ENCODE data around the gene TCP11L1.

TCP11L1 gene, protein sequence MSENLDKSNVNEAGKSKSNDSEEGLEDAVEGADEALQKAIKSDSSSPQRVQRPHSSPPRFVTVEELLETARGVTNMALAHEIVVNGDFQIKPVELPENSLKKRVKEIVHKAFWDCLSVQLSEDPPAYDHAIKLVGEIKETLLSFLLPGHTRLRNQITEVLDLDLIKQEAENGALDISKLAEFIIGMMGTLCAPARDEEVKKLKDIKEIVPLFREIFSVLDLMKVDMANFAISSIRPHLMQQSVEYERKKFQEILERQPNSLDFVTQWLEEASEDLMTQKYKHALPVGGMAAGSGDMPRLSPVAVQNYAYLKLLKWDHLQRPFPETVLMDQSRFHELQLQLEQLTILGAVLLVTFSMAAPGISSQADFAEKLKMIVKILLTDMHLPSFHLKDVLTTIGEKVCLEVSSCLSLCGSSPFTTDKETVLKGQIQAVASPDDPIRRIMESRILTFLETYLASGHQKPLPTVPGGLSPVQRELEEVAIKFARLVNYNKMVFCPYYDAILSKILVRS

DNA sequence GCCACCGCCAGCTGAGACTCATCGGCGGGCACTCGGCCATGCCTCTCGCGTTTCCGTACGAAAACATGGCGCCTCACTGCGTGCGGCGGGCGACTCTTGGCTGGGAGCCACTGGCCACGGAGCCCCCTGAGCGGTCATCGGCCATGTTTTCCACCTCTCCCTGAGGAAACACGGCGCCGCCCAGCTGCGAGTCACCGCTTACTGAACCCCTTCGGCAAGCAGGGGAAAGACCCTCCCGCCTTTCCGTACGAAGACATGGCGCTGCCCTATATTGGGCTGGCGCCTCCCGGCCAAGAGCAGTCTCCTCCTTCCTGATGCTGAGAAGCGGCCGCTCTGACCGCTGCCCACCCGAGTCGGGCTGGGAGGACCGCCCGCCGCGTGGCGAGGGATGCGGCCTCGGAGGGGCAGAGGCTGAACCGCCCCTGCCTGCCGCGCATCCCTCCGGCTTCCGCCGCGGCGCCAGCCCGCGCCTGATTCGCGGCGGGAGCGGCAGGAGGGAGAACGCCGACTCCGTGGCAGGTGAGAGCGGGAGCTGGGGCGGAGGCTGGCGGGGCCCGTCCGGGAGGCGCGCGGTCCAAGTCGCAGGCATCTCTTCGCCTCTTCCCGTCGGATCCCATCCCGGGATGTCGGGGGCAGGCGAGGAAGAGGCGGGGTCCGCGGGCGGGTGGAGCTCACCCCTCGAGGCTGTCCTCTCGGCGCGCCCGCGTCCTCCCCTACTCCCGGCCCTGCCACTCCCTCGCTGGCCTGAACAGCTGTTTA, at the start of gene TCP11L1:
Gene TCP11L1, plus strand, starts transcription at position 299 of the 759 bp plus-strand sequence. CDS start 4,202 bp downstream, outside the sequence.
- peak; percentile 88 to 90 for DNase-seq (ENCODE audit: low read depth in 2 of 2)

DNA sequence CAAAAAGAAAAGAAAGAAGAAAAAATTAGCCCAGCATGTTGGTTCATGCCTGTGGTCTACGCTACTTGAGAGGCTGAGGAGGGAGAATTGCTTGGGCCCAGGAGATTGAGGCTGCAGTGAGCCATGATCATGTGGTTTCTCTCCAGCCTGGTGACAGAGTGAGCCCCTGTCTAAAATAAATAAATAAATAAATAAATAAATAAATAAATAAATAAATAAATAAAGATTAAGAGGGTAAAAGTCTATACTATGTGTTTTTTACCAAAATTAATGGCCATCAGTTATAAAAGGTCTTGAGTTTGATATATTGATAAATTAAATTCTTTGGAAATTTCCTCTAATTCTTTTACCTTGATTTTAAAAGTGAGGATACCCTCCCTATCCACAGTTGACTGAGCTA, 48.9 kb upstream of the TCP11L1 start:
- DNase-seq (ENCODE audit: low read depth in 2 of 2): no peak

DNA sequence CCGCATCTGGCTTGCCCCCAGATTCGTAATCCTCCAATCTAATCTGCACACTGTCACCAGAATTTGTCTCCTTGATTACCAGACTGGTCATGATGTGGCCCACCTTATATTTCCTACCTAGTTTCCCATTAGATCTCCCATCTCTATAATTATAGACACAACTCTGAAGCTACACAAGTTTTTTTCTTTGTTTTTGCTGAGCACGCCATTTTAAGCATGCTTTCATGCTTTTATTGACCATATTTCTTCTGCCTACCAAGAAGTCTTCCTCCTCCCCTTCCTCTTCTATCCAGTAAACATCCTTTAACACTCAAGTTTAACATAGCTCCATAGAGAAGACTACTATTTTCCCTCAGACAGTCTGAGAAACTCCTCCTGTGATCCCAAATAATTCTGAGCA, 47.9 kb upstream of the TCP11L1 start:
- no peak for DNase-seq (ENCODE audit: low read depth in 2 of 2)

DNA sequence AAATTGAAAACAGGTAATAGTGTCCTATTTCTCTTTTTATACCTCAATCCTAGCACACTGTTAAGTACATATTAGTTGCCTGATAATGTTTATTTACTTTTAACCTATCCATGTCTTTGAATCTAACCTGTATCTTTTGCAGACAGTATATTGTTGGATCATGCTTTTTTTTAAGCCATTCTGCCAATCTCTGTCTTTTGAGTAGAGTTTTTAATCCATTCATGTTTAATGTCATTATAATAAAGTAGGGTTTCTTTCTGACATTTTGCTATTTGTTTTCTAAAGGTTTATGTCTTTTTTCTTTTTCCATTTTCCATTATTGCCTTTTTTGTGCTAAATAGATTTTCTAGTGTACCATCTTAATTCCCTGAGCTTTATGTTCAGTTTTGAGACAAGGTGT, 47.5 kb upstream of the TCP11L1 start:
- no peak for DNase-seq (ENCODE audit: low read depth in 2 of 2)

DNA sequence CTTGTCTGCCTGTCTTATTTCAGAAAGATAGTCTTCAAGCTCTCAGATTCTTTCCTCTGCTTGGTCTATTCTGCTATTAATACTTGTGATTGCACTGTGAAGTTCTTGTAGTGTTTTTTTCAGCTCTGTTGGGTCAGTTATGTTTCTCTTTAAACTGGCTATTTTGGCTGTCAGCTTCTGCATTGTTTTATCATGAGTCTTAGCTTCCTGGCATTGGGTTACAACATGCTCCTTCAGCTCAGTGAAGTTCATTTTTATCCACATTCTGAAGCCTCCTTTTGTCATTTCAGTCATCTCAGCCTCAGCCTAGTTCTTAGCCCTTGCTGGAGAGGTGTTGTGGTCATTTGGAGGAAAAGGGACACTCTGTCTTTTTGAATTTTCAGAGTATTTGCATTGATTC, 39.2 kb upstream of the TCP11L1 start:
- DNase-seq (ENCODE audit: low read depth in 2 of 2): peak; percentile 72 to 76

DNA sequence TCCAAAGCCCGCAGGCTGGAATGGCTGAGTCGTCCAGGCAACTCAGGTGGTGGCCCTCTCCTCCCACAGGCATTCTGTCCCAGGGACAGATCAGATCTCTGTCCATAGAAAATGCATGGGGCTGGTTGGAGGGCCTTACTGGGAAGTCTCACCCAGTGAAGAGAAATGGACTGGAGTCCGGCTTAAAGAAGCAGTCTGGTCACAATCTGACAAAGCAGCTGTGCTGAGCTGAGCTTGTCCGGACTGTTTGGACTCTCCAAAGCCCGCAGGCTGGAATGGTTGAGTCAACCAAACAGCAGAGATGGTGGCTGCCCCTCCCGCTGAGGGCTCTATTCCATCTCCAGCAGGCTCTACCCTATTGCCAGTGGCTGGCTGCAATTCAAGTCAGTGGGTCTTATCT, 38.1 kb upstream of the TCP11L1 start:
- no peak for DNase-seq (ENCODE audit: low read depth in 2 of 2)

DNA sequence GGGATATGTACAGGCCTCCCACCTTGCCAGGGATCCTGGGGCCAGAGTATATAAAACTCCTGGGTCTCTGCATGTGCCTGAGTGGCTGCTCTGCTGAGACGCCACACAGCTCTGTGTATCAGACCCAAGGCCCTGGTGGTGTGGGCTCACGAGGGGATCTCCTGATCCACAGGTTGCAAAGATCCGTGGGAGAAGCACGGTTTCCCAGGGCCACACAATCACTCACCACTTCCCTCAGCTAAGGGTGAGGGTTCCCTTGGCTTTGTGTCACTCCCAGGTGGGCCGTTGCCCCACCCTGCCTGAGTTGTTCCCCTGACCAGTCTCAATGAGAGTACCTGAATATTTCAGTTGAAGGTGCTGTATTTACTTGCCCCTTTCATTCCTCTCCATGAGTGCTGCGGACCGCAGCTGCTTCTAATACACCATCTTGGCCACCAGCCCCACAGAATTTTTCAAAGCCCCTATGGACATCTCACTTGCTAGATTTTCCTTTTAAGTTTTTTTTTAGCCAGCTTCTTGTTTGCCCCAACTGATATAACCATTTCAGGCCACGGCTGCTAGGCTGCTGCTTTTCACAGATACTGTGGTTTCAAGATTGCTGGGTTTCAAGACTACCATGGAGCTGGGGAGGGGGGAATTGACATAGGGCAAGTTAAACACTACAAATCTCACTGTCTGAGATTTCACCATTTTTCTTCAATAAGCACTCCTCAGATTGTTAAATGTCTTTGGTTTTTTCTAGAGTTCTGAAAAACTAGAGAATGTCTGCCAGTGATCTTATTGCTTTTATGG, 37.4 kb upstream of the TCP11L1 start:
- no peak for DNase-seq (ENCODE audit: low read depth in 2 of 2)

DNA sequence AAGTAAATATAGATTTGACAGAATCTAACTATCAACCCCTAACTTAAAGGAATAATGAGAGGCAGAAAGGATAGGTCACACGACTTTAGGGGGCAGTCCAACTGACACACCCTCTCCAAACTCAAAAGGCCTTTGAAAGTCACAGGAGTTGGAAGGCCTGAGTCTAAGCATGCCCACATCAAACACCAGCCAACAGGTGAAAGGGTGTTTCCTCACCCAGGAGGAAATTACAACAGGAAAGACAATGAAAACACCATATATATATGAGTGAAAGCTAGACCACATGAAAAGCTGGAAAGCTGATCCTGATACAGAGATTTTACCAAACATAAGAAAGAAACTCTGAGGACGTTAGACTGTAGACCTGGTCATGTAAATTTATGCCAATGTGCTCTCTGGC, 34.2 kb upstream of the TCP11L1 start:
- DNase-seq (ENCODE audit: low read depth in 2 of 2): no peak

DNA sequence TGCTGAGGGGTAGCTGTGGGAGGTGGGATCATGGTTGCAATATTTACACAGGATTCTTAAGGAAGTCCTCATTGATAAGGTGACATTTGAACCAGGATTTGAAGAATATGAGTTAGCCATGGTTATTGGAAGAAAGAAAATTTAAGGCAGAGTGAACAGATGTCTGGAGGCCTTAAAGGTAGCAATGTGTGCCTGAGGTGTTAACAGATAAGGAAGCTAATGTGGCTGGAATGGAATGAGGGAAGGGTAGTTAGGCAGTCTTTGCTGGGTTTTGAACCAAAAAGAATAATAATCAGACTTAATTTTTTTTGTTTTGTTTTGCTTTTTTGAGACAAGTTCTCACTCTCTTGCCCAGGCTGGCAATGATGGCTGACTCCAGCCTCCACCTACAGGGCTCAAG, 33.4 kb upstream of the TCP11L1 start:
- DNase-seq (ENCODE audit: low read depth in 2 of 2): no peak

DNA sequence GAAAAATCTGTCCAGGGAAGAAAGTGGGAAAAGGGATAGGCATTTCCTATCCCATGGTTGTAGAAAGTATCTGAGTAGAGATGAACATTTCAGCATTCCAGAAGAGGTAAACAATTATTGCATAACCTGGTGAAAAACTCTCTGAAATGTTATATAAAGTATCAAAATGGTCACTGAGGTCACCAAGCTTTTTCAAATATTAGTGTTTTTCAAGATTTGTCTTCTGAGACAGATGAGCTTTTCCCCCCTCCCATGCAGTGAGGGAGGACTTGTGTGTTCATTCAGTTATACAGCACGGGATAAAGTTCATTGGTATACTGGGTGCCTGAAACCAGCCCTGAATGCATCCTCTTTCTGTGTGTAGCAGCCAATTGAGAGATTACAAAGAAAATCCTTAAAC, 25.6 kb upstream of the TCP11L1 start:
- DNase-seq (ENCODE audit: low read depth in 2 of 2): no peak

DNA sequence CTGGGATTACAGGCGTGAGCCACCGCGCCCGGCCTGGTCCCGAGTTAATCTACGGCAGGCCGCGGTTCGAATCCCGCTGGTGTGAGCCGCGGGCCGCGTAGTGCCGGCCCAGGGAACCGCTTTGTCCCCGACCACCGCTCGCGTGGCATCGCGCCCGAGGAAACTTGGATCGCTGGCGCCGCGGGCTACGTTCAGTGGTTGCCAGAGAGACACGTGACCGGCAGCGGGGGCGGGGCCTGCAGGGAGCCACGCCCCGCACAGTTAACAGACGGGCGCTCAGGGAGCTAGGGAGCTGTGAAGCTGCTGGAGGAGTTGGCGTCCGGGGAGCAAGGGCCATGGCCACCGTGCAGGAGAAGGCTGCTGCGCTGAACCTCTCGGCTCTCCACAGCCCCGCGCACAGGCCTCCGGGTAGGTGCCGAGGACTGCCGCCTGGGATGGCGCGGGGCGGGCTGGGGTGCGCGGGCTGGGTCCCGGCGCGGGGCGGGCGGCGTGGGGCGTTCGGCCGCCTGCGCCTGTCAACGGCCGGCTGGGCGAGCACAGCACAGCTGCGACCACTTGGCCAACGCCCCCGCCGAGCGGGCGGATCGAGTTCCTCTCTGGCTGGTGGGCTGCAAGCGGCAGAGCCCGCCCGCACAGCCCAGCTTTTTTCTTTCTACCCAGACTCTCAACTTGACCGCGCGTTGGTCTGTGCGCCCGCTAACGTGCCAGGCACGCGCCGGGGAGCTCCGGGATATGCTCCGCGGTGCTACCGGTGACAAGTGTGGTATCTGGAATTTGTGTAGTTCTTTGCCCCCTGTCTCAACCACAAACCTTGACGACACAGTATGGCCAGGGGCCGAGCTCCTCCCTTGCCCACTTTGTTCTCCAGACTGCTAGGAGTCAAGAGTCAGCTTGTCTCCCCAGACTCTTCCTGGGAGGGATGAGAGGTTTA, 23.5 kb upstream of the TCP11L1 start, which contains the start of gene DEPDC7:
Gene DEPDC7, plus strand, starts transcription at position 258 of the 931 bp plus-strand sequence. Its CDS starts 78 bp downstream, at position 336.
- DNase-seq (ENCODE audit: low read depth in 2 of 2): peak; percentile 75 to 77

DNA sequence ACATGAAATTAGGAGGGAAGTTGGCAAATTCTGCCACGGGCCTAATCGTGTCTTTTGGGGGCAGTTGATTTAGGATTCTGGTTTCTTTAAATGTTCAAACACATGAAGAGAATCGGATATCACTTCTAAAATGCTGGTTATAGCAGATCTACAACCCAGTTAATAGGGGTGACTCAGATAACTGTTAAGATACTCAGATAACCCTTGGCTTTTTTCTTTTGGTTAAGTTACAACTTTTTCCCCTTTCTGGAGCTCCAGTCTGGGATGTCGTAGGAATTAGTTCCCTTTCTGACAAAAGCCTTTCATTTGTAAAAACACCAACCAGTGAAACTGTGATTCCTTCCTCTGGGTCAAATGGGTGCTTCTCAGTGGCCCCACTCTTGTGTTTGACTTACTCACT, 22.7 kb upstream of the TCP11L1 start:
- DNase-seq (ENCODE audit: low read depth in 2 of 2): no peak

DNA sequence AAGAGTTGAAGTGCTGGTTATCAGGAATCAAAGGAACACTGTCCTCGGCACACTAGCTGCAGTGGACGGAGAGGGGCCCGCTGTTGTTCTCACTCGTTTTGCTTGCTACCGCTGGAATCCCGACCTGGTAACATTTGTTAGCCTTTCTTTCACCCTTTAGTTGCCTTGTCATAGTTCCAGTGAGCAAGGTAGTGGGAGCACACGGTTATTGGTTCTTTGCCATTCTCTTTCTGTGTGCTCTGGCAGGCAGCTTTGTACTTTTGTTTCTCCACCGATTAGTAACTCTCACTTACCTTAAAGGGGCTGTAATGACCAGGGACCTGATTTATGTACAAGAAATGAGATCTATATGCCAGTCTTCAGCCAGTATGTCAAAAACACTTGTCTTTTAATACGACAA, 21.9 kb upstream of the TCP11L1 start:
- DNase-seq (ENCODE audit: low read depth in 2 of 2): no peak

DNA sequence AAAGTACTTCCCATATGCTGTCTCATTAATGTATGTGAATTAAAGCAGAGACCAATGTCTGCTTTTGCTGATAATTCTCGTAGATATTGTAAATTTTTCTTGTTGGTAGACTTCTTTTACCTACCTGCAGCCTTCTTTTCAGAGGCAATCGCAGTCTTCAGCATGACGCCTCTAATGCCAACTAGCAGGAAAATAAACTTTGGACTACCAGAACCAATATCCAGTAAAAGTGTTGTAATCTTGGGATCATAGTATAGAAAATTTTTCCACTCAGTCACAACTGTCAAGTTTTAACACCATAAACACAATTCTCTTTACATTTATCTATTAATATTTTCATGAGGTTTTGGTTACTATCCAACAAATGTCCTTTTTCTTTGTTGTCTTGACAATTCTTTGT, 21.4 kb upstream of the TCP11L1 start:
- no peak for DNase-seq (ENCODE audit: low read depth in 2 of 2)

DNA sequence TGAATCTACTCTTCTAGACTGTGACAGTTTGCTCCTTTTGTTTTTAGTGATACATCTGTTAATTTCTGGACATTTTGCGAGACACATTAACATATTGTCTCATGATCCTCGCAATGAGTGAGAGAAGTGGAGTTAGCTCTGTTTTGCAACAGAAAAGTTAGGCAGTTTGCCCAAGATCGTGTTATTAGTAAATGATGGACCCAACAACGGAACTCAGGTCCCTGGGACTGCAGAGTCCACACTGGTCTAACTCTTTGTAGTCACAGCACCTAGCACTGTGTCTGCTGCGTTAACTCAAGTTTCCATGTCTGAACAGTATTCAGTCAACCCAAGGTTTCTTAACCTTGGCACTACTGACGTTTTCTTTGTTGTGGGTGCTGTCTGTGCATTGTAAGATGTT, 20.5 kb upstream of the TCP11L1 start:
- DNase-seq (ENCODE audit: low read depth in 2 of 2): no peak

DNA sequence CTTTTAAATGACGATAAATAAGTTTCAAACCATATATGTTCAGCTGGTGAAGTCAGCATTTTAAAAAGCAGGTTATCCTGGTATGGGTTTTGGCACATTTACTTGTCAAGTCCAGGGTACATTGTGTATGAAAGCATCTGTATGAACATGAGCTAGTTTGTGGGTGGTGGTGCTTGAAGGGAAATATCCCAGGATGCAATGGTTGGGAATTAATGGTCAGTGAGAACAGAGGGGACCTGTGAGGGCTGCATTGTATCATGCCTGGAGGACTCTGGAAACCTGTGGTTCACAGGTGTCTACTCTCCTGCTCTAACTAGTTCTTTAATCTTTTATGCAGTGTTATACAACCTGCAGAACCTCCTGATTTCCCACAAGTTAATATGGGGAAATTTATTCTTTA, 17.9 kb upstream of the TCP11L1 start:
- no peak for DNase-seq (ENCODE audit: low read depth in 2 of 2)

DNA sequence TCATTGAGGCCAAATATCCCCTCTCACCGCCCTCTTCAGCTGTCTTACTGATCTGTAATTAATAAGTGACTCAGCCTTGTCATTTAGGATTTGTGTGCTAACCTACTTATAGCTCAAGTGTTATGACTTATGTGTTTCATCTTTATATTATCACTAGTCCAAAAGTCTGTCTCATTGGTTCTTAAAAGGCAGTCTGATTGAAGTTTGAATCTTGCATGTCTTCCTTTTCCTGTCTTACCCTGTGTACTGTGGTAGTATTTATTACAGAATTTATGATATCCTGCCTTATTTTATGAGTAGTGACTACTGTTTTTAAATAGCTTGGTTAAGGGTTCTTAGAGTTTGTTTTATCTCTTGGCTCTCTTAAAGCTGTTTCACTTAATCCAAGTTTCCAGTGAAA, 17.4 kb upstream of the TCP11L1 start:
- DNase-seq (ENCODE audit: low read depth in 2 of 2): no peak

DNA sequence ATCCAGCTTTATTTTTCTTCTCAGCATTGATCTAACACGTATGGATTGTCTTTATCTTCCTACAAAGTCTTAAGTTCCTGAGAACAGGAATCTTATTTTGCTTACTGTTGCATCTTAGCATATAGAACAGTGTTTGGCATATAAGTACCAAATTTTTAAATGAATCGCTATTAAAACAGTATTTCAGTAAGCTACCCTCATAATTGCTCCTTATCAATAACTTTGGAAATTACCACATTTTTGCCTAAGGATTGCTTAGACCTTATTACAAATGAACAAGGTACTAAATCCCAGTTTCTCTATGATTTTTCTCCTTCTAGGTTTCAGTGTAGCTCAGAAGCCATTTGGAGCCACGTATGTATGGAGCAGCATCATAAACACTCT, 14.0 kb upstream of the TCP11L1 start:
- no peak for DNase-seq (ENCODE audit: low read depth in 2 of 2)

DNA sequence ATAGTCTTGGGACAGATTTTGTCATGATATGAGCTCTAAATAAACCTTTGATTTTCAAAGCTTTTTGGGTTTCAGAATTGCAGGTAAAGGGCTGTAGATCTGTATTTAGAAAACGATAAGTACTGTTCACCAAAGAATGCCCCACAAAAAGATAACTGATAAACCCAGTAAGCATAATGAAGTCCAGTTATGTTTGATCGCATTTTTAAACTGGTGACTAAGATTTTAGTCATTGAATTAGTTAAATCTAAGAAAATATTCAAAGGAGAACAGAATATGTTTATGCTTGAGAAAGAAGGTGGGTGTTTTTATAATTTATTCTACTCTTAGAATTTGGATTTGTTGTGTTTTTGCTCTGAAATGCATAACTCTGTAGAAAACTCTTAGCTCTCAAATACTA, 12.1 kb upstream of the TCP11L1 start:
- DNase-seq (ENCODE audit: low read depth in 2 of 2): no peak

DNA sequence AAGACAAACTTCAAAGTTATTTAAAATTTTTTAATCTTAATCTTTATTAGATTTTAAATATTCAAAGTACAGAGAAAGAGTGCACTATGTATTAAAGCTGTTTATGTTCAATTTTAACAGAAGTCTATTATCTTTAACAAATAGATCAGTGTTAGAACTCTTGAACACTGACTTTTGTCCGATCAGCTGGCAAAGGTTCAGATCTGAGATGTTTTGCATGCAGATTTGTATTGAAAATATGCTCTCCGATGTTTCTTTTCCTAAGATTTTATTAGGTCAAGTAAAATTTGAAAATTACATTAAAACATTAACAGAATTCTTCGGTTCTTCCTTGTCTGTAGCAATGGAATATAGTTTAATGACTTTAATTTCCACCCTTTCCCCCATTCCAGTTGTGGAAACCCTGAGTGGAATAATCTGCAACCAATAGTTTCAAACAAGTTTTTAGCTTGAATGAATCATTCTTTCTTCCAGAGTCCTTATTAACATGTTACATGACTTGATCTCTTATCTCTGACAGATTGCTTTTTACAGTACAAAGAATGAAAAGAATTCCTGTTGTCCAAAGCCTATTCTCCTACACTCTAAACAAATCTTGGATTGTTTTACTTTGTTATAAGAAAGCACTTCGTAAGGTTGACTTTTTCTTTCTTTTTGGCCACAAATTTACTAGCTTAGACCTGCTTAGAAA, 11.4 kb upstream of the TCP11L1 start:
- peak in 1 of 2 experiments; percentile 11 for DNase-seq (ENCODE audit: low read depth in 2 of 2)
